Mucosa of stomach (tissue), 1 donor: ENCODE measurements around the gene SPDL1.

Source experiments
- H3K27me3 ChIP-seq: one replicate; pipeline ENCODE4 v1.7.0; 2013; ENCODE audit warnings: mild to moderate bottlenecking, low read length; ENCODE audit not compliant: control insufficient read depth, insufficient read depth
- H3K36me3 ChIP-seq: one replicate; pipeline ENCODE4 v1.7.0; 2013; ENCODE audit warnings: low read length; ENCODE audit not compliant: control insufficient read depth, insufficient read depth
- H3K4me1 ChIP-seq: one replicate; pipeline ENCODE4 v1.7.0; 2013; ENCODE audit warnings: mild to moderate bottlenecking, low read length; ENCODE audit not compliant: control insufficient read depth, insufficient read depth
- H3K4me3 ChIP-seq: one replicate; pipeline ENCODE4 v1.7.0; 2013; ENCODE audit warnings: low read length
- H3K9ac ChIP-seq: one replicate; pipeline ENCODE4 v1.7.0; 2013; ENCODE audit warnings: mild to moderate bottlenecking, low read length, moderate library complexity
- H3K9me3 ChIP-seq: one replicate; pipeline ENCODE4 v1.7.0; 2013; ENCODE audit warnings: mild to moderate bottlenecking, low read length, moderate library complexity; ENCODE audit not compliant: control insufficient read depth
- donor health status: Pancreatic carcinoma.

SPDL1 gene

DNA sequence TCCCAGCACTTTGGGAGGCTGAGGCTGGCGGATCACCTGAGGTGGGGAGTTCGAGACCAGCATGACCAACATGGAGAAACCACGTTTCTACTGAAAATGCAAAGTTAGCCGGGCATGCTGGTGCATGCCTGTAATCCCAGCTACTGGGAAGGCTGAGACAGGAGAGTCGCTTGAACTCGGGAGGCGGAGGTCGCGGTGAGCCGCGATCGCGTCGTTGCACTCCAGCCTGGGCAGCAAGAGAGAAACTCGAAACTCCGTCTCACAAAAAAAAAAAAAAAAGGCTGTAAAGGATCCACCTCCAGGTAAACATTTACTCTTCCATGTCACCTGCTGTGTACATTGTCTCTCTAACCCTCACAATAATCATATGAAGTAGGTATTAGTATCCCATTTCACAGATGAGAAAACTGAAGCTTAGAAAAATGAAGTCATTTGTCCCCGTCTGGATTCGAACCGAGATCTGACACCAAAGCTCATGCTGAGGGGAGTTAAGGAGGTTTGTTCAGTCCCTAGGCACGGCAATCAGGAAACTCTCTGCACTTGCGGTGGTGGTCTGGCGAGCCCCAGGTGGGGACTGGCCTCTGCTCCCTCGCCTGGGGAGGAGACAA, 53.0 kb downstream of the SPDL1 start:
- no peaks in the 10 kb centered on the region for H3K4me1 ChIP-seq
- no peak overlapping the region for H3K9ac ChIP-seq
- H3K27me3 ChIP-seq, result peaks cover 12% of the 10 kb centered on the region
- no peaks in the 10 kb centered on the region for H3K9me3 ChIP-seq
- H3K4me3 ChIP-seq, result no peak overlapping the region
- H3K36me3 ChIP-seq, result no peaks in the 10 kb centered on the region

DNA sequence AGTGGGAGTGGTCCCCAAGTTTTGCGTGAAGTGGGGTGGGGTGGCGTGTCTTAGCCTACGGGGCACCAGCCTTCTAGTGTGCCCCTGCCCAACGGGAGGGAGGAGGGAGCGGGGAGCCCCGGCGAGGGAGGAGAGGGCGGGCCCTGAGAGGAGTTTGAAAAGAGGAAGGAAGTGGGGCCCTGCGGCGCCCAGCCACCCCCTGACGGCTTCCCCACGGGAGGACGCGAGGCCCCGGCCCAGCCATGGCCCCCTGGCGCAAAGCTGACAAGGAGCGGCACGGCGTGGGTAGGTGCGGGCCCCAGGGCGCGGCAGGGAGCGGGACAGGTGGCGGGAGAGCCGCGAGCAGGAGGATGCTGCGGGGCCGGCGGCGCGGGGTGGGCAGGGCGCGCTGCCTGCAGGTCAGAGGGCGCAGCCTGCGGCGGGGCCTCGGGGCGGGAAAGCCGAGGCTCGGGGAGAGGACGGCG, 53.5 kb downstream of the SPDL1 start, which contains the start of gene DOCK2:
Gene DOCK2, plus strand, starts transcription at position 191 of the 464 bp plus-strand sequence. Its CDS starts 52 bp downstream, at position 243.
- no peak within 1 kb of the TSS for H3K4me3 ChIP-seq
- no peaks in the 10 kb centered on the region for H3K4me1 ChIP-seq

DNA sequence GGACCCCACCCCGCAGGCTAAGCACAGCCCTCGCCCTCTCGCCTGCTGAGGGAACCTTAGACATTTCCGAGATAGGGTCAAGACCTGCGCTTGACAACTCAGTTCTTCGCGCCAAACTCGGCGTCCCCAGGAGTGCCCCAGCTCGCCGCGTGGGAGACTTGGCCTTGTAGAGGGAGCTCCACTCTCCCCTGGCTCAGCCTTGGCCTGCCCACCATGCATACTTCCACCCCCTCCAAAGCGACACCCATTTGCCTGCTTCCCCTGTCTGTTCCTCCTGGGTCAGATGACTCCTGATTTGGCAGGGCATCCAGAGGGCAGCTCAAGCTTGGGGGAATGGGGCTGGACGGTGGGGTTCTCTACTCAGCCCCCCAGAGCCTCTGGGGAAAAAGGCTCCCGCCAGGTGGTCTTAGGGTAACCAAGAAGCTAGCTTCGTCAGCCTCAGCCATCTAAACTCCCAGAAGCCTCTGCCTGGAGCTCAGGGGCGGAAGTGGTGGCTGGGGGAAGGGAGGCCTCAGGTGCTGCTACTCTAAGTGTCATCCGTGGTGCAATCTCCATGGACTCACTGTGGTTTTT, 54.1 kb downstream of the SPDL1 start:
- Histone ChIP-seq H3K9ac (no peak overlapping the region), H3K9me3 (no peaks in the 10 kb centered on the region), H3K4me1 (no peaks in the 10 kb centered on the region), H3K27me3 (peaks cover 12% of the 10 kb centered on the region), H3K4me3 (no peak overlapping the region), H3K36me3 (no peaks in the 10 kb centered on the region)

More for the DNA sequence above, 53.5 kb downstream of the SPDL1 start, which contains the start of gene DOCK2:
- Histone ChIP-seq H3K9me3 (no peaks in the 10 kb centered on the region), H3K9ac (no peak within 1 kb of the TSS), H3K36me3 (no peaks in the 10 kb centered on the region), H3K27me3 (peaks cover 12% of the 10 kb centered on the region)

DNA sequence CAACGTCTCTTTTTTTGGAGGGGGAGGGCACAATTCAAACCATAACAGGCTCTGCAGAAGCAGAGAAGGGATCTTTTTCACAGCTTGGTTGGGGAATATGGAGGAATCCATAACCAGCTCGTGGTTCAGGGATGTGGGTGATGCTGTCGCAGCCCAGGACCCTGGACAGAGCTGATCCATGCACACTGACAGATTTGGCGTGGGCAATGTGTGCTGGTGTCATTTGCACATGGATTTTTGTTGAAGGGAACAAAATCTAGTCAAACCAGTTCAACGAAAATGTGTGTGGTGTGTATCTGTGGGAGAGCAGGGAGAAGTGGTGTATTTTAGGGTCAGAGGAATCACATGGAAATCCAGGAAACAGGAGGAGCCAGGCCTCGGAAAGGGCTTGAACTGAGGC, 57.7 kb downstream of the SPDL1 start:
- no peaks in the 10 kb centered on the region for H3K36me3 ChIP-seq
- H3K9ac ChIP-seq, result no peak overlapping the region
- H3K27me3 ChIP-seq, result peaks cover 12% of the 10 kb centered on the region
- no peaks in the 10 kb centered on the region for H3K9me3 ChIP-seq
- no peaks in the 10 kb centered on the region for H3K4me1 ChIP-seq
- H3K4me3 ChIP-seq, result no peak overlapping the region

DNA sequence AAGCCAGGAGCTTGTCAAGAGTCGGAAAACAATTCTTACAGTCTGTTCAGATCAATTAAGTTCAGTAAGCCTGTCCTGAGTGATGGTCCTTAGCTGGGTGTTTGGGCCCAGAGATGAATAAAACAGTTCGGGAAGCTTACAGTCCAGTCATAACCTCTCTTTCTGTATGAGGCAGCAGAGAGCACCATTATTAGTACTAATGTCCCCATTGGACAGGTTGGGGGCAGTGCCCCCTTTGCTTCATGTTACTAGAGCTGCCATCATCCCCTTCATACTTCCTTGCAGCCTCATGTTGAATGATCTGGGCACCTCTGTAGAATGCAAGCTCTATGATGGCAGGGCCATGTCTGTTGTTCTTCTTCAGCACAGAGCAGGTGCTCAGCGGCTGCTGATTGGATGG, 63.3 kb downstream of the SPDL1 start:
- Histone ChIP-seq H3K9ac (no peak overlapping the region), H3K9me3 (no peaks in the 10 kb centered on the region), H3K4me3 (no peak overlapping the region), H3K36me3 (no peaks in the 10 kb centered on the region), H3K4me1 (no peaks in the 10 kb centered on the region), H3K27me3 (no peaks in the 10 kb centered on the region)

DNA sequence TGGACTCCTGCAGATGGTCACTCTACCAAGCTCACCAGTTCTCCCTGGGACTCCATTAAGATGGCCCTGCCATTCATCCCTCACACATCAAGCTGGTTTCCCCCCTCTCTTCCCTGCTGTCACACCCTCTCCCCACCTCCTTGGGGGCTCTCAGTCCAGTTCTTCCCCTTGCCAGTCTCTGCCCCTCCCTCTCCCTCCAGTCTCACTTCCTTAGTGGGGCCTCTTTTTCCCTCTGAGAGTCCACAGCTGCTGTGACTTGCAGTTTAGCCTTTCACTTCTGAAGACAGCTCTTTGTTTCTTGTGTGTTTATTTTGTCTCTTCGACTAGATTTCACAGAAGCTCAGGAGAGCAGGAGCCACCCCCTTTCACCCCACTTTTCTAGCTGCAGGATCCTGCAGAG, 64.0 kb downstream of the SPDL1 start:
- no peaks in the 10 kb centered on the region for H3K27me3 ChIP-seq
- H3K9me3 ChIP-seq, result no peaks in the 10 kb centered on the region
- H3K9ac ChIP-seq, result no peak overlapping the region
- no peaks in the 10 kb centered on the region for H3K36me3 ChIP-seq
- H3K4me3 ChIP-seq, result no peak overlapping the region
- H3K4me1 ChIP-seq, result no peaks in the 10 kb centered on the region

DNA sequence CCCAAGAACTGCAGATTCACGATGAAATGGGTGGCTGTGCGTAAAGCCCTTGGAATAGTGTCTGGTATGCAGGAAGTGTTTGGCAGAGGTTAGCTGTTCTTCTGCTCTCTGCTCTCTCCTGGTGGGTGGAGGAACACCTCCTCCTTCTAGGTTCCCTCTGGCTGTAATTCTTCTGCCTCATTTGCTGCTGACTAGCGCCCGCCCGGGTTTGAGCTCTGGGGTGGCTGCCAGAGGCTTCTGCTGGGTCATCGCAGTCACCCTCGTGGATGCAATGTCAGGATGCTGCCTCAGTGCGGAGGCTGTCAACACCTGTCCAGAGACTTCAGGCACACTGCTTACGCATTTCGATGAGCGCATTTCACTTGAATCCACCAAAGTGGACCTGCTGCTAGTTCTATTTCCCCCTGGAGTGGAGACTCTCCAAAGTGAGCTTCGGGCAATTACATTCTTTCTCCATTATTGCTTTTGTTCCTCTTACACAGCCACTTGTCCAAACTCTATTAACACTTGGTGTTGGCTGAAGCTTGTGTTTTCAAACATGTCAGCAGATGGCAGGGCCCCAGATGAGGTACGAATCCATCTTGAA, 65.2 kb downstream of the SPDL1 start:
- H3K4me3 ChIP-seq, result no peak overlapping the region
- no peak overlapping the region for H3K9ac ChIP-seq
- H3K27me3 ChIP-seq, result no peaks in the 10 kb centered on the region
- no peaks in the 10 kb centered on the region for H3K36me3 ChIP-seq
- H3K9me3 ChIP-seq, result no peaks in the 10 kb centered on the region
- H3K4me1 ChIP-seq, result no peaks in the 10 kb centered on the region

DNA sequence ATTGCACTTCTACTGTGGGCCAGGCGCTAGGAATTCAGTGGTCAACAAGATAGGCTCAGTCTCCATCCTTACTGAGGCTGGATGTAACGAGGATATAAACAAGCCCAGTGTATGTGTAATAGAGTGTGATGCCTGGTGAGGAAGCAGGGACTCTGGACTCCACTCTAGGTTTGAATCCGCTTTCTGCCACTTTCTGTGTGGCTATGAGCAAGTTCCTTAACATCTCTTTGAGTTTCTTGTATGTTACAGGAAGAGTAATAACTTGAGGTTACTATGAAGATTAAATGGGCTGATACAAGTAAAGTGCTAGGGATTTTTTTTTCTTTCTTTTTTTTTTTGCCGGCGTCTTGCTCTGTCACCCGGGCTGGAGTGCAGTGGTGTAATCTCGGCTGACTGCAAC, 65.9 kb downstream of the SPDL1 start:
- no peaks in the 10 kb centered on the region for H3K9me3 ChIP-seq
- H3K27me3 ChIP-seq, result no peaks in the 10 kb centered on the region
- no peak overlapping the region for H3K4me3 ChIP-seq
- no peaks in the 10 kb centered on the region for H3K4me1 ChIP-seq
- no peaks in the 10 kb centered on the region for H3K36me3 ChIP-seq
- no peak overlapping the region for H3K9ac ChIP-seq

DNA sequence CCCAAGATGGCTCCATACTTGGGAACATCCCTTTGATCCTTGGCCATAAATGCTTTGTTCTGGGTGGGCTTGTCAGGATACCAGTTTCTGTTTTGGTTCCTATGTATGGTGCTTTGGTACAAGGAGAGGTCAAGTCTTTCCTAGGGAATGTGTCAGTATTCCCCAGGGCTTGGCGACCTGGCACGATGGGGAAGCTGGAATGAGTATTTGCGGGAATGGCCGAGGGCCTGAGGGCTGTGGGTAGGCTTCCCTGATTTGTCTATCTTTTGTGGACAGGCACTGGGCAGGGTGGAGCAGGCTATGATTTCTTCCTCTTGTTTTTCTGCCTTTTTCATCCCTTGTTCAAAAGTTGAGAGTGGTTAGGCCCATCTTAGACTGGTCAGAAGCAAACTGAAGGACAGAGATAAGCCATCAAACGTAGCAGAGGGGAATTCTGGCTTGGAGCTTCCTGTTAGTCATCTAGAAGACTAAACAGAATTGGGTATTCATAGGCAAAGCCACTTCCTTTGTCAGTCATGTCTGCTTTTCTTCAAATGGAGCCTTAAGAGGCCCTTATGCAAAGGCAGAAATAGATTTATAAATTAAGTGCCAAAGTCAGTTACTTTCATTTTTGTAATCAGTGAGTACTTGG, 67.2 kb downstream of the SPDL1 start:
- H3K4me1 ChIP-seq, result no peaks in the 10 kb centered on the region
- H3K9ac ChIP-seq, result no peak overlapping the region
- H3K27me3 ChIP-seq, result no peaks in the 10 kb centered on the region
- H3K9me3 ChIP-seq, result no peaks in the 10 kb centered on the region
- H3K4me3 ChIP-seq, result no peak overlapping the region
- no peaks in the 10 kb centered on the region for H3K36me3 ChIP-seq

DNA sequence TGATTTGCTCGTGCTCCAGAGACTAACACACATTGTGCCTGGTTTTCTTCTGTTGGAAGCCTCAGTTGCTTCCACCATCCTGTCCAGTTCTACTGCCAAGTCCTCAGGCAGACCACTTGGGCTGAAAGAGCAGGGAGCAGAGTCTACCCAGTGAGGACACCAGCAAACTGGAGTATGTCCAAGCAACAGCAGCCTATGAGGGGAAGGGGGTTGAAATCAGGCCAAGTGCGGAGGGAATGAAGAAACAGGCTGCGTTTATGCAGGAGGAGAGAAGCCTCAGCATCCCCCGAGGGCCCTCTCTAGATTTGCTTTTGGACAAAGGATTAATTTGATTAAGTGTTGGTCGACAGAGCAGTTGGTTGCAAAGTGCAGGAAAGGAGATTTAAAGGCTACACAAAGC, 68.0 kb downstream of the SPDL1 start:
- H3K9ac ChIP-seq, result no peak overlapping the region
- H3K36me3 ChIP-seq, result no peaks in the 10 kb centered on the region
- H3K9me3 ChIP-seq, result no peaks in the 10 kb centered on the region
- no peaks in the 10 kb centered on the region for H3K27me3 ChIP-seq
- H3K4me1 ChIP-seq, result no peaks in the 10 kb centered on the region
- H3K4me3 ChIP-seq, result no peak overlapping the region

DNA sequence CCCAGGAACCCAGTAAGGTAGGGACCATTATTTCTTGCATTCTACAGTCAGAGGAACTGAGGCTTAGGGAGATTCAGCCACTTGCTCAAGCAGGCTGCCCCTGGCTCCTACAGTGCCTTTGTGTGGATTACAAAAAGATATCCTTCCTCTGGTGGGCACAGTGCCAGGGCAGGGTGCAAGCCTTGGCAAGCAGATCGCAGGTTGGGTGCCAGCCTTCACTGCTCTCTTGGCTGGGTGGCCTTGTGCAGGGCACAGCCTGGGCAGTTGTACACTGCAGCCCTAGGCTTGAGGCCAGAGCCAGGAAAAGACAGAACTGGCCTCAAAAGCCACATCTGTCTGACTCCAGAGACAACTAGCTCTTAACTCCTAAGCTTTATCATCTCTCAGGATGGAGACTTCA, 68.5 kb downstream of the SPDL1 start:
- Histone ChIP-seq H3K4me1 (no peaks in the 10 kb centered on the region), H3K9me3 (no peaks in the 10 kb centered on the region), H3K36me3 (no peaks in the 10 kb centered on the region), H3K27me3 (no peaks in the 10 kb centered on the region), H3K9ac (no peak overlapping the region), H3K4me3 (no peak overlapping the region)

DNA sequence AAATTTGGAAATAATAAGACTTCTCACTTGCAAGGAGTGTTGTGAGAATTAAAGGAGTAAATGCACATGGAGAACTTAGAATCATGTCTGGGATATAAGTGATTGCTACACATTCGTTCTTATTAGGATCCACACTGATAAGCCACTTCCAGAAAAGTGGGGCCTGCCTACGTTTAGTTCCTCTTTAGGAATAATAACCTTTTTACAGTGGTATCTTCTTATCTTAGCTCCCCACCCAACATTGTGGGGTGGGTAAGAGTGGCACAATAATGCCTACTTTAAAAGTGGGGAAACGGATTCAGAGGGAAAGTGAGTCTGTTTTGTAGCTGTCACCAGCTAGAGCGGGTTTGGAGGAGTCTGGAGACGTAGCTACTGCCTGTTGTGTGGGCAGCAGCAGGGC, 69.5 kb downstream of the SPDL1 start:
- Histone ChIP-seq H3K36me3 (no peaks in the 10 kb centered on the region), H3K9ac (no peak overlapping the region), H3K27me3 (no peaks in the 10 kb centered on the region), H3K9me3 (no peaks in the 10 kb centered on the region), H3K4me1 (no peaks in the 10 kb centered on the region), H3K4me3 (no peak overlapping the region)
